Femur (tissue), 1 donor: ENCODE results near the gene OR2H2.

Experiments
- DNase-seq: peaks from one replicate; pipeline ENCODE4 v3.0.0-alpha.2; 2017

Gene OR2H2

DNA sequence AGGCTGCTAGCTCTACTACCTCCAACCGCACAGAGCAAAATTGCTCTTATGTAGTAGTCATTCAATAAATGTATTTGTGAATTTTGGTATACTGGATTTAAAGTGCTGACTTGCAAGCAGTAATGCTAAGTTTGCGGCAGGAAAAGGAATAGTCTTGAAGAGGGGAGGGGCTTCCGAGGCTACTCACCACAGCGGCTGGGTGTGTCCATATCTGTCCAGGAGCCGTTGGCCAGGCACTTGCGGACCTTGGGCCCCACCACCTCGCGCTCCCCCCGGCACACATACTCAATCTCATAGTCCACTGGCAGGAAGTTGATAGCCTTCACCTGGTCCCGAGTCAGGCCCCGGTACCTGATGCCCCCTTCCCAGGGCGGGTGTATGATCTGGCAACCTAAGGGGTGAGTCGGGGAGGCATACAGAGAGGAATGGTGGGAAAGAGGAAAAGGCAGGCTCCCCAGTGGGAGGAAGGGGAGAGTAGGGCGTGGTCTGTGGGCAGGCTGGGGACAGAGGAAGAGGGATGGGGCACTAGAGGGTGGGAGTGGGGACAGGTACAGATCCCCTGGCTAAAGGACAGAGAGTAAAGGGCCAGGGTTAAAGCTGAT is 46.4 kb downstream of the OR2H2 start:
- no peak for DNase-seq

DNA sequence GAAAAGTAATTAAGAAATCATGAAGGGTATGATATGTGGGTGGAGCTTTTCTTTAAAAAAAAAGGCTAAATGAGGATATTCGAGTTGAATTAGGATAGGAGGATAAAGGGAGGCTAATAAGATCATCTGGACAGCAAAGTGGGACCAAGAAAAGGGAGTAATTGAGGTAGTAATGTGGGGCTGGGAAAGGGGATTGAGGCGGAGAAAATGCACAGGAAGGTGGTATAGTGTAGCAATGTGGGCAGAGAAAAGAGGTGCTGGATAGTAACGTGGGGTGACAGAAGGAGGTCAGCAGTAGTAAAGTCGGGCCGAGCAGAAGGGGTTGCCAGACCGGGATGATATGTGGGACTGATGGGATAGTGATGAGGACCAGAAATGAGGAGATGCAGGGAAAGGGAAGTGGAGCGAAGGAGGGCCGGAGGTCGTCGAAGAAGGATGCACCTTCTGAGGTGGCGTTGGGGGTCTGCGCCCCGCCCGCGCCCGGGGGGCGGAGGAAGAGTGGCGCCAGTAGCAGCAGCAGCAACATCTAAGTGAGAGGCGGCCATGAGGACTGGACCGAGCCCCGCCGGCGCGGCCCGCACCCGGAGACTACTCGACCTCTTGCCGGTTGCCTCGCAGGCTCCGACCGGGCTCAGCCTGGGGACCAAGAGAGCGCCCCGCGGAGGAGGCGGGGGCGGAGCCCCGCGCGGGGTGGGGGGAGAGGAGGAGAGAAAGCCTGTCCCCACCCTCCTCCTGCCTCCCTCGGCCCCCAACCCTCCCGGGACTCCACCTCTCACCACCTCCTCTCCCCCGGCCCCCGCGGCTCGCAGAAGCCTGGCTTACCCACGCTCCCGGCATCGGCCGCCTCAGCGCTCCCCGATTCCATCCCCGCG is 47.2 kb downstream of the OR2H2 start:
- peak; percentile 75 for DNase-seq

DNA sequence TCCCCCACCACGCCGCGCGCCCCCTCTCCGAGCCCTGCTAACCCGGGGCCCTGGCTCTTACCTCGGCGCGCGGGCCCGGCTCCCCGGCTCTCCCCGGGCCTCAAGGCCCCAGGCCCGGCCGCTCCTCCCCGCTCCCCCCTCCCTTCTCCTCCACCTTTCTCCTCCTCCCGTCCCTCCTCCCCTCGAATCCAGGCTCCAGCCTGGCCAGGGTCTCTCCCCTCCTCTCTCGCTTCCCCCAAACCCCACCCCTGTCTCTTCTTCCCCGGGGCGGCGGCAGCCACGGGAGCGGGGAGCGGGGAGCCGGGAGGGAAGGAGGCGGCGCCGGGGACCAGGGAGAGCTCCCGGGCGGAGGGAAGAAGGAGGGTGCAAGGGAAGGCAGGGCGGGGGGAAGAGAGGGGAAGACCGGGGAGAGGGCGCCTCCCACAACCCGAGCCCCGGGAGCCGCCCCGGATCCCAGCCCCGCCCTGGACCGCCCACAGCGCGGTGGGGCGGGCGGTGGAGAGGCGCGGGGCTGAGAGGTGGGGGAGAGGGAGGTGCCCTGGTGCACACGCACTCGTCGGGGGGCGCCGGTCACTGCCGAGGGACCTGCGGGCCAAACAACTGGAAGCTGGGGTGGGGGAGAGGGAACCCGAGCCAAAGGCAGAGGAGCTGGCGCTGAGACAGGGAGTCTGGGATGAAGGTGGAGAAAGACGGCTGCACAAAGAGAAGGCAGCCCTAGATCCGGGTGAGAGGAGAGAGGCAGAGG is 48.0 kb downstream of the OR2H2 start, which contains the start of gene GABBR1:
Gene GABBR1, minus strand, starts transcription at position 395 of the 745 bp plus-strand sequence. CDS start 798 bp downstream, outside the sequence.
- DNase-seq, result peak; percentile 94

DNA sequence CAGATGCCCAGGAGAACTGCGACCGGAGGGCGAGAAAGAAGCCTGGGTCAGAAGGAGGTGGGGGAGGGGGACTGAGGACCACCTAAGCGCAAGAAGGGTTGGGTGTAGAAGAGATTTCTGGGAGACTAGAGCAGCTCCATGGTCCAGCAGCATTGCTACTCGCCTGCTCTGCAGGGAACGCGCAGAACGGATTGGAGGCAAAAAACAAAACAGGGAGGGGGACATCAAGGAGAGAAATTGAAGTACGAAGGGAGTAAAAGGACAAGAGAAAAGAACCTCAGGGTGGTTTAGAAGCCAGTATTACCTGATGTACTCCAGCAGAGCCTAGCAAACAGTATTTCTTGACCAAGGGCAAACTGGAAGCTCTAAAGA is 48.6 kb downstream of the OR2H2 start:
- no peak for DNase-seq

DNA sequence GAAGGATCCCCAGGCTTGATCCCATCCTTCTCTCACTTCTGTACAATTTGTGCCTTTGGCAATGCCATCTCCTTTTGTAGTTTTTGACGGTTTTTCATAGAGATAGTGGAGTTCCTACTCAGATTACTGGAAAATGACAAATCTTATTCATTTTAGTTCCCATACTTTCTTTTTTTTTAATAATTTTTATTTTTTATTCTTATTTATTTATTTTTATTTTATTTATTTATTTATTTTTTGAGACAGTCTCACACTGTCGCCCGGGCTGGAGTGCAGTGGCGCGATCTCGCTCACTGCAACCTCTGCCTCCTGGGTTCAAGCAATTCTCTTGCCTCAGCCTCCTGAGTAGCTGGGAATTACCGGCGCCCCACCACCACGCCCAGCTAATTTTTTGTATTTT is 52.3 kb downstream of the OR2H2 start:
- DNase-seq, result no peak
